Measurements from ENCODE around the gene RYR3.
"Not testable (repeated sequence)": the region's sequence is repeated elsewhere in the genome, so short reads cannot be mapped to it uniquely, and the experiment has no call there.

Gene RYR3

DNA sequence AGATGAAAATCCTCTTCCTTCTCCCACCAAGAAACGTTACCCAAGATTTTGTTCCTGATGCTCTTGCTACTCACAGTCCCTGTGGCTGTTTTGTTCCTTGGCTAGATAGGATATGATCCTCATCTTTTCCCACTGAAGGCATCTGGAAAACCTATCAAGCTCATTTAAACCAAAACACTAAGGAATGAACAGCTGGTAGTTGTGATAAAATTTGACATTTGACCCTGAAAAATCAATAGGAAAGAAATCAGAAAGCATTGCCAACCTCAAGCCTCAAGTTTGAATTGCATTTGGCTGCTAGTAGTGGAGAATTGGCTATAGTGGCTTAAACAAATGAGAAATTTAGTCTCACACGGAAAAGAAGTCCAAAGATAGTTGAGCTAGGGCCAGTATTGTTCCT, 486.9 kb downstream of the RYR3 start:
- DNase-seq: no peak

GRCh38 chr15:33801954-33802353, 491.2 kb downstream of the RYR3 start:
- DNase-seq: no peak

- DNase-seq: no peak
Measured at GRCh38 chr15:33807665-33808064, 496.9 kb downstream of the RYR3 start.

- DNase-seq: no peak
Measured at GRCh38 chr15:33808720-33809457, 498.1 kb downstream of the RYR3 start.

GRCh38 chr15:33810073-33810595, 499.4 kb downstream of the RYR3 start:
- no peak for DNase-seq

DNA sequence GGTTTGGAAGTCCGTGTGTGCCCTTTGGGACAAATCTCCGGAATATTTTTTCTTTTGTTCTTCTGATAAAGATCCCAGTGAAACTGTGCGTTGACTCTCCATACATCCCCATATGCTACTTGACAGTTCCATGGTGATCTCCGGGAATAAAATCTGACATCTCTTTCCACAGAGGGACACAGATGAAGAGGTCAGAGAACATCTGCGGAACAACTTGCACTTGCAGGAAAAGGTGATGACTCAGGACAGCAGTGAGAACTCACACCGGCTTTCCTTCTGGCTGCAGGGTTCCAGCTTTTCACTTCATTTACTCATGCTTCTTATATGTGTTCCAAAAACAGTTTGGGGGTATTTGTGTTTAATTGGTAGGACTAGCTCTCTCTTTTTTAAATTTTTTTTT, 500.0 kb downstream of the RYR3 start:
- DNase-seq: no peak

GRCh38 chr15:33813891-33814290, 503.1 kb downstream of the RYR3 start:
- DNase-seq: no peak

DNA sequence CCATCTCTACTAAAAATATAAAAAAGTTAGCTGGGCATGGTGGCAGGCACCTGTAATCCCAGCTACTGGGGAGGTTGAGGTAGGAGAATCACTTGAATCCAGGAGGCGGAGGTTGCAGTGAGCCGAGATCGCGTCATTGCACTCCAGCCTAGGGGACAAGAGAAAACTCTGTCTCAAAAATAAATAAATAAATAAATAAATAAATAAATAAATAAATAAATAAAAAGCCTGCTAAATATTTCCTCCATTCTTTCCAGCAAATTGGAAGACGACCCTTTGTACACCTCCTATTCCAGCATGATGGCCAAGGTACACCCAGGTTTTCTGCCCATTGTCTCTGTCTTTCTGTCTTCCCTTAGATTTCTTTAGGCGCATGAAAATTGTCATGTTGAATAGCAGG, 508.7 kb downstream of the RYR3 start:
- DNase-seq: not testable (repeated sequence)

DNA sequence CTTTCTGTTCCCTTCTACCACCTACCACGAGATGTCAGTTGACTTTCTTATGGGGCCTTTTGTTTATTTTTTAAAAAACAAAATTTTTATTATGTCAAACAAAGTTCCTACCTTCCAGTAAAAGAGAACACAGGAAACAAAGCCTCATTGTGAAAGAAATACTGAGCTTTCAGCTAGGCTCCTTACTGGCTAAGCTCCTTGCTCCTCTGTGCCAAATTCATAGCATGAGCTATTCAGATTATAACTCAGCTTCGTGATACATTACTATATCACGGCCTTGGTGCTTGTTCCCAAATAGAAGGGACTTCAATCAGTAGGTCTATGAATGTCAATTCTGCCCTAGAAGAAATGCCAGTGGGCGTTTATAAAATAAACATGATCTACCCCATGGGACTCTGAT, 511.7 kb downstream of the RYR3 start:
- no peak for DNase-seq

DNA sequence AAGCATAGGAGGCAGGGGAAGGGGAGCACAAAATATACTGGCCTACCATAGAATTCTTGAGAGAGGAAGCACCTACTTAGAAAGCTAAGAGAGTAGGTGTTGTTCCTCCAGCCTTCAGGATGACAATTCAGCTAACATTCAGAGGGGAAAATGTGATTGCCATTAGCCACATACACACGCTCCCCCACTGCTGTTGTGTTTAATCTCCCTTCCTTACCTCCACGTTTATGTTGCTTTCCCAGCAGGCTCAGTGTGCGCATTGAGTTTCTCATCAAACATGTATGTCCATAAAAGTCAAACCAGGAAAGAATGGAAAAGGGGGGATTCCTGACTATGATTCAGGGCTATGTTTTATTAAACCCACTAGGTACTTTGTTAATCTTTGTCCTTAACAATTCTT, 512.4 kb downstream of the RYR3 start:
- no peak for DNase-seq

DNA sequence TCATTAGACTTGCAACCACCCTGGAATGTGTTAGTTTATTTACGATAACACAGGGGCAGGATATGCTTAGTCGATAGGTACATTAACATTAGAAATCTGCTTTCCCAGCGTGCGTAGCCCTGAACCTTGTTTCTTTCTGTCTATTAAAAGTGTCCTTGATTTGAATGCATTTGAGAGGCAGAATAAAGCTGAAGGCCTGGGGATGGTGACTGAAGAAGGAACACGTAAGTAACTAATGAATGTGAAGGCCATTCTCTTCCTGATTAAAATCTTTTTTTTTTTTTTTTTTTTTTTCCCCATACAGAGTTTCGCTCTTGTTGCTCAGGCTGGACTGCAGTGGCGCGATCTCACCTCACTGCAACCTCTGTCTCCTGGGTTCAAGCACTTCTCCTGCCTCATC, 514.7 kb downstream of the RYR3 start:
- DNase-seq: no peak

GRCh38 chr15:33826201-33826600, 515.4 kb downstream of the RYR3 start:
- no peak for DNase-seq

GRCh38 chr15:33830351-33830750, 519.6 kb downstream of the RYR3 start:
- DNase-seq: no peak

- DNase-seq: no peak
Measured at GRCh38 chr15:33831646-33832045, 520.9 kb downstream of the RYR3 start.

- no peak for DNase-seq
Measured at GRCh38 chr15:33834892-33835743, 524.4 kb downstream of the RYR3 start.

- DNase-seq: no peak
Measured at GRCh38 chr15:33837294-33837693, 526.5 kb downstream of the RYR3 start.

GRCh38 chr15:33839540-33839939, 528.8 kb downstream of the RYR3 start:
- DNase-seq: no peak

DNA sequence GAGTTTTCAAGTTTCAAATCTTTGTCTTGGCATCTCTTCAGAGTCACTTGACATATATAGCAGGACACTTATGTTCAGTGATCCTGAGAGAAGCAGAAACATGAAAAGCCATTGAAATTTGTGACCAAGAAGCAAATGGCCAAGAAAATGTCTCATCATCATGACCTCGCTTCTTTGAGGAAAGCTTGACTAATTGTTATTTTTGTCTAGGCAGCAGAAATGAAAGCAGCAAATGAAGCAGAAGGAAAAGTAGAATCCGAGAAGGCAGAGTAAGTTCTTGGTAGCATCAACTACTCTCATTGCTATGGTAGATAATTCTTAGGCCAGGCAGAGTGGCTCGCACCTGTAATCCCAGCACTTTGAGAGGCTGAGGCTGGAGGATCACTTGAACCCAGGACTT, 529.8 kb downstream of the RYR3 start:
- DNase-seq: no peak

DNA sequence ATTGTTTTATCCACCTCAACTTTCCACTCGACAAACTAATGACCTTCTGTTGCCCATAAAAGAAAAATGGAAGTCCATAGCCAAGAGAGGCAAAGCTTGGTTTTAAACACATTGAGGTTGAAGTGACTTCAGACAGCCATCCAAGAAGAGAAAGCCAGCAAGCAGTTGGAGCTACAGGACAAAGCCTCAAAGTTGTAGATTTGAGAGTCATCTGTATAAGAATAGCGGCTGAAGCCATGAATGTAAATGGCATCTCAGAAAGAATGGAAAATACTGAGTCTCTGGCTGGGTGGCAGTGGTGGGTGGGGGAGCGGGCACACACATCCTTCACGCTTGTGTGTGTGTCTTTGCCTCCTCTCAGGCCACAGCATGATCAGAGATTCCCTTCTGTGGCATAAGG, 533.4 kb downstream of the RYR3 start:
- no peak for DNase-seq

DNA sequence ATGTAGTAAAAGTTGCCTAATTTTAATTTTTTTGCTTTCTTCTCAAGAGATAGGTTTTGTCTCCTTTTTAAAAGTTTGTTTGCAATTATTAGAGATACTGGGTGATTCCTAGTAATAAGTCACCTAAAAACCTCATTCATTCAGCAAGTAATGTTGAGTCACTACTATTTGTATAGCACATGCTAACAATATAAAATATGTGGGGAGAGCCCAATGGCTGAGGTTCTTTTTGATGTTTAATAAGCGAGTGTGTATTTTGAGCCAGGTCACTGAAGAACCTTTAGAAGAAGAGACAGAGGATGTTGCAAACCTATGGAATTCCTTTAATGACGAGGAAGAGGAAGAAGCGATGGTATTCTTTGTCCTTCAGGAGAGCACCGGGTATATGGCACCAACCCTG, 533.8 kb downstream of the RYR3 start:
- DNase-seq: no peak

GRCh38 chr15:33846142-33846541, 535.4 kb downstream of the RYR3 start:
- DNase-seq: no peak

DNA sequence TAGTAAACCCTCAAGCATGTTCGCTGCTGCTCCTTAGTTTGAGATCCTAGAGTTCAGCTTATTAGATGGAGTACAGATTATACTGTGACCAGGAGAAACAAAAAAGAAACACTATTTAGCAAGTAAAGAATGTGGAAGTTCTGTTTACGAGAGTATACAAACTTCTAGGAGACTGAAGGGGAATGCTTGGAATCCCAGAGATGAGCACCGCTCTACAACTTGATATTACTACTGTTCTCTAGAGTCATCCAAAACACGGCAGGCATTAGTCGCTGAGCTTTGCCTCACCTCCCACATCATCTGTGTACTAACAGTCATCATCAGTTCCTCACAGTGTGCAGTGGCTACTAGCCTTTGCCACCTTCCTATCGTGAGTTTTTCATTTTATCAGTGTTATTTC, 536.1 kb downstream of the RYR3 start:
- DNase-seq: no peak

DNA sequence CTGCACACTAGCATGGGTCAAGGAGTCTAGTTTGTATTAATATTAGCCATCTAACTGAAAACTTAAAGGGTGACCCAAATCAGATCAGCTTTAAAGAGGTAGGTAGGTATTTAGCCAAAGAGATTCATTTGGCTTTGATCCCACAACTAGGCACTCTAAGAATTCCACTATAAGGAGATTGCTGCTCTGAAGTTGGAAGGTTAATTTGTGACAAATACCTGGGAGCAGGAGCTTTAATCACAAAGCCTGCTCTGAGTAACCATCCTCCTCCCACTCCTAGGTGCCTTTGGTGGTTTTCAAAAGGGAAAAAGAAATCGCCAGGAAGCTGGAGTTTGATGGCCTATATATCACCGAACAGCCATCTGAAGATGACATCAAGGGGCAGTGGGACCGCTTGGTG, 537.2 kb downstream of the RYR3 start:
- DNase-seq: no peak

DNA sequence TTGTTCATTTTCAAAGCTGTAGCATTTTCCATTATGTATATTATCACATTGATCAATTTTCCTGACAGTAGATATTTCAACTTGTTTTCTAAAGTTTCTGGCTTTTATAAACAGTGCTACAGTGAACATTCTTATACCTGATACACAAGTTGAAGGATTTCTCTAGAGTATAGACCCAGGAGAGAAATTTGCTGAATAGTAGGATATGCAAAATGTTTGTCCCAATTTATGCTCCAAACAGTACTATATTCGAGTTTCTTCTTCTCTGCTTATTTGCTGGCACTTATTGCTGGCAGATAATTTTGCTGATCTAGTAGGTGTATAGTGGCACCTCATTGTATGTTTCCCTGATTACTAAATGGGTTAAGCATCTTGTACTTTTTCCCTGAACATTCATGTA, 540.3 kb downstream of the RYR3 start:
- no peak for DNase-seq
